HPDE6-E6E7 (cell line): ENCODE measurements around the gene ANP32B.
"Not testable (repeated sequence)": the region's sequence is repeated elsewhere in the genome, so short reads cannot be mapped to it uniquely, and the experiment has no call there.

Experiments used
- DNase-seq: peaks from one replicate; pipeline ENCODE4 v3.0.0; 2011; ENCODE audit warnings: missing footprints; ENCODE audit errors: extremely low spot score

Gene ANP32B

GRCh38 chr9:97992219-97992618 is 9.1 kb downstream of the ANP32B start:
- DNase-seq, result no peak

- DNase-seq, result no peak
Measured at GRCh38 chr9:97993000-97993399, 9.9 kb downstream of the ANP32B start.

GRCh38 chr9:97994703-97995102 is 11.6 kb downstream of the ANP32B start:
- no peak for DNase-seq

- DNase-seq, result not testable (repeated sequence)
Measured at GRCh38 chr9:97996676-97997075, 13.5 kb downstream of the ANP32B start.

- DNase-seq, result no peak
Measured at GRCh38 chr9:97997330-97998276, 14.5 kb downstream of the ANP32B start.

GRCh38 chr9:98002808-98003207 is 19.7 kb downstream of the ANP32B start:
- no peak for DNase-seq

GRCh38 chr9:98006127-98006796 is 23.1 kb downstream of the ANP32B start:
- DNase-seq, result no peak

- DNase-seq, result no peak
Measured at GRCh38 chr9:98007251-98007928, 24.2 kb downstream of the ANP32B start.

GRCh38 chr9:98008764-98009163 is 25.6 kb downstream of the ANP32B start:
- no peak for DNase-seq

- no peak for DNase-seq
Measured at GRCh38 chr9:98009437-98009836, 26.3 kb downstream of the ANP32B start.

- DNase-seq, result no peak
Measured at GRCh38 chr9:98009936-98010335, 26.8 kb downstream of the ANP32B start.

- DNase-seq, result peak; percentile 26
Measured at GRCh38 chr9:98010445-98010844, 27.3 kb downstream of the ANP32B start.

GRCh38 chr9:98011122-98011521 is 28.0 kb downstream of the ANP32B start:
- no peak for DNase-seq

- no peak for DNase-seq
Measured at GRCh38 chr9:98016137-98016680, 33.1 kb downstream of the ANP32B start.

GRCh38 chr9:98017306-98017705 is 34.2 kb downstream of the ANP32B start:
- no peak for DNase-seq

GRCh38 chr9:98018347-98018746 is 35.2 kb downstream of the ANP32B start:
- DNase-seq, result no peak

GRCh38 chr9:98019098-98019497 is 36.0 kb downstream of the ANP32B start:
- no peak for DNase-seq

- not testable (repeated sequence) for DNase-seq
Measured at GRCh38 chr9:98019869-98020268, 36.7 kb downstream of the ANP32B start.

GRCh38 chr9:98020476-98021145 is 37.5 kb downstream of the ANP32B start:
- no peak for DNase-seq

GRCh38 chr9:98021306-98022040 is 38.3 kb downstream of the ANP32B start:
- DNase-seq, result no peak

GRCh38 chr9:98022447-98022846 is 39.3 kb downstream of the ANP32B start:
- no peak for DNase-seq
